SK-N-SH treated with all-trans-retinoic acid at 6 μM for 48 hours (cell line): ENCODE results near the gene ASIC3.
"Not testable (repeated sequence)": the region's sequence is repeated elsewhere in the genome, so short reads cannot be mapped to it uniquely, and the experiment has no call there.

Experiments
- ATAC-seq: fragments of 200-7000 bp; cut with Tn5 transposase; 3 replicates; pipeline ENCODE4 v1.9.1; 2020; ENCODE audit warnings: mild to moderate bottlenecking, moderate library complexity
- ARNTL ChIP-seq: fragments of 450-650 bp; formaldehyde crosslinking; IDR thresholded peaks from 2 replicates; pipeline ENCODE4 v1.5.0; 2020; ENCODE audit warnings: low read depth, mild to moderate bottlenecking, moderate library complexity, borderline replicate concordance
- BACH2 ChIP-seq: fragments of 250-450 bp; sonication (Bioruptor Pico); IDR thresholded peaks from 2 replicates; pipeline ENCODE4 v1.9.0; 2021; ENCODE audit warnings: mild to moderate bottlenecking, borderline replicate concordance
- CREB5 ChIP-seq: fragments of 250-450 bp; sonication (Bioruptor Pico); IDR thresholded peaks from 2 replicates; pipeline ENCODE4 v1.5.1; 2020; ENCODE audit warnings: low read depth, mild to moderate bottlenecking, moderate library complexity
- CSDC2 ChIP-seq: fragments of 250-450 bp; sonication (Bioruptor Pico); IDR thresholded peaks from 2 replicates; pipeline ENCODE4 v1.5.0; 2020; ENCODE audit warnings: mild to moderate bottlenecking, moderate library complexity
- CSRNP3 ChIP-seq: fragments of 250-450 bp; sonication (Bioruptor Pico); IDR thresholded peaks from 2 replicates; pipeline ENCODE4 v1.5.1; 2021; ENCODE audit warnings: mild to moderate bottlenecking, moderate library complexity
- ESRRG ChIP-seq: fragments of 250-450 bp; sonication (Bioruptor Pico); IDR thresholded peaks from 2 replicates; pipeline ENCODE4 v1.6.1; 2021; ENCODE audit warnings: mild to moderate bottlenecking
- GLIS3 ChIP-seq: fragments of 250-450 bp; sonication (Bioruptor Pico); IDR thresholded peaks from 2 replicates; pipeline ENCODE4 v1.5.0; 2020; ENCODE audit warnings: mild to moderate bottlenecking, moderate library complexity
- ISL1 ChIP-seq: fragments of 250-450 bp; sonication (Bioruptor Pico); IDR thresholded peaks from 2 replicates; pipeline ENCODE4 v2.1.2; 2022; ENCODE audit warnings: mild to moderate bottlenecking, moderate library complexity
- OSR1 ChIP-seq: fragments of 250-450 bp; sonication (Bioruptor Pico); IDR thresholded peaks from 2 replicates; pipeline ENCODE4 v1.8.0; 2022; ENCODE audit warnings: moderate library complexity, mild to moderate bottlenecking, inconsistent platforms
- POU6F1 ChIP-seq: fragments of 250-450 bp; sonication (Bioruptor Pico); IDR thresholded peaks from 2 replicates; pipeline ENCODE4 v1.8.0; 2021; ENCODE audit warnings: low read depth, mild to moderate bottlenecking, moderate library complexity, borderline replicate concordance
- PPARA ChIP-seq: fragments of 250-450 bp; sonication (Bioruptor Pico); IDR thresholded peaks from 2 replicates; pipeline ENCODE4 v1.5.0; 2020; ENCODE audit warnings: mild to moderate bottlenecking, borderline replicate concordance
- SNAI2 ChIP-seq: fragments of 250-450 bp; sonication (Bioruptor Pico); IDR thresholded peaks from 2 replicates; pipeline ENCODE4 v1.5.0; 2020; ENCODE audit warnings: mild to moderate bottlenecking, moderate library complexity
- TCF4 ChIP-seq: fragments of 250-450 bp; sonication (Bioruptor Pico); IDR thresholded peaks from 2 replicates; pipeline ENCODE4 v1.8.0; 2021; ENCODE audit warnings: mild to moderate bottlenecking, moderate library complexity, borderline replicate concordance
- TOX ChIP-seq: fragments of 250-450 bp; sonication (Bioruptor Pico); IDR thresholded peaks from 2 replicates; pipeline ENCODE4 v1.8.0; 2021; ENCODE audit warnings: mild to moderate bottlenecking, moderate library complexity, borderline replicate concordance
- TSHZ2 ChIP-seq: fragments of 250-450 bp; sonication (Bioruptor Pico); IDR thresholded peaks from 2 replicates; pipeline ENCODE4 v1.5.0; 2020; ENCODE audit warnings: mild to moderate bottlenecking, moderate library complexity
- ZFP3 ChIP-seq: fragments of 250-450 bp; sonication (Bioruptor Pico); IDR thresholded peaks from 2 replicates; pipeline ENCODE4 v1.5.0; 2020; ENCODE audit warnings: mild to moderate bottlenecking, moderate library complexity
- ZFP30 ChIP-seq: fragments of 450-650 bp; formaldehyde crosslinking; IDR thresholded peaks from 2 replicates; pipeline ENCODE4 v1.5.0; 2022; ENCODE audit warnings: mild to moderate bottlenecking, moderate library complexity
- ZNF565 ChIP-seq: fragments of 450-650 bp; formaldehyde crosslinking; conservative IDR thresholded peaks from 2 replicates; pipeline ENCODE4 v1.5.0; 2020; ENCODE audit warnings: low read depth, mild to moderate bottlenecking, moderate library complexity
- ZNF70 ChIP-seq: fragments of 450-650 bp; formaldehyde crosslinking; IDR thresholded peaks from 2 replicates; pipeline ENCODE4 v1.5.0; 2020; ENCODE audit warnings: mild to moderate bottlenecking, moderate library complexity
- ZNF8 ChIP-seq: fragments of 450-650 bp; formaldehyde crosslinking; IDR thresholded peaks from 2 replicates; pipeline ENCODE4 v1.5.0; 2020; ENCODE audit warnings: mild to moderate bottlenecking, moderate library complexity

The ASIC3 gene

GRCh38 chr7:151020231-151020630 is 28.1 kb upstream of the ASIC3 start:
- no peak for TF ChIP-seq ZFP30 (CRISPR knock-in tag)
- TF ChIP-seq ZFP3 (CRISPR knock-in tag): no peak
- no peak for TF ChIP-seq ISL1 (CRISPR knock-in tag)
- no peak for TF ChIP-seq SNAI2 (CRISPR knock-in tag)
- no peak for TF ChIP-seq CSDC2 (CRISPR knock-in tag)
- no peak for TF ChIP-seq OSR1 (CRISPR knock-in tag)
- TF ChIP-seq TCF4 (CRISPR knock-in tag): no peak
- no peak for TF ChIP-seq POU6F1
- TF ChIP-seq GLIS3 (CRISPR knock-in tag): no peak
- TF ChIP-seq BACH2 (CRISPR knock-in tag): no peak
- TF ChIP-seq CREB5 (CRISPR knock-in tag): no peak
- TF ChIP-seq ARNTL: no peak
- ATAC-seq: no peak

- ATAC-seq: no peak
- no peak for TF ChIP-seq PPARA
- no peak for TF ChIP-seq ISL1 (CRISPR knock-in tag)
- no peak for TF ChIP-seq OSR1 (CRISPR knock-in tag)
- no peak for TF ChIP-seq GLIS3 (CRISPR knock-in tag)
- no peak for TF ChIP-seq BACH2 (CRISPR knock-in tag)
- no peak for TF ChIP-seq POU6F1
- TF ChIP-seq TOX (CRISPR knock-in tag): no peak
- TF ChIP-seq CREB5 (CRISPR knock-in tag): no peak
- no peak for TF ChIP-seq ZFP30 (CRISPR knock-in tag)
- no peak for TF ChIP-seq ESRRG
Observed at GRCh38 chr7:151023232-151023631, 25.1 kb upstream of the ASIC3 start.

GRCh38 chr7:151024435-151025056 is 23.8 kb upstream of the ASIC3 start, which contains the start of gene ATG9B:
Gene ATG9B (minus strand): TSS chr7:151024494. CDS start chr7:151024423, 71 bp downstream.
- TF ChIP-seq ZNF8 (CRISPR knock-in tag): no peak
- TF ChIP-seq SNAI2 (CRISPR knock-in tag): no peak
- no peak for TF ChIP-seq BACH2 (CRISPR knock-in tag)
- TF ChIP-seq ZNF565 (CRISPR knock-in tag): no peak
- ATAC-seq: no peak

GRCh38 chr7:151025924-151026671 is 22.2 kb upstream of the ASIC3 start:
- no peak for TF ChIP-seq TSHZ2 (CRISPR knock-in tag)
- TF ChIP-seq SNAI2 (CRISPR knock-in tag): no peak
- TF ChIP-seq ZNF8 (CRISPR knock-in tag): no peak
- TF ChIP-seq ZNF70 (CRISPR knock-in tag): no peak
- TF ChIP-seq CSRNP3 (CRISPR knock-in tag): no peak
- no peak for ATAC-seq

GRCh38 chr7:151026771-151027727 is 21.3 kb upstream of the ASIC3 start:
- not testable (repeated sequence) for ATAC-seq

GRCh38 chr7:151027728-151028130 is 20.6 kb upstream of the ASIC3 start:
- not testable (repeated sequence) for ATAC-seq
